ENCODE data around the gene MRPS15. TPM values are rescaled to one million over a fixed set of nuclear protein-coding genes. Genes with fewer than 3 reads are reported as not detected.

Gene MRPS15
- total and polyA plus RNA-seq, 2 donors (not counting 3 experiments of a cell fraction or from before 2014, with no cell fraction given), result 47.1 to 105 TPM

GRCh38 chr1:36456391-36456928, 7.7 kb downstream of the MRPS15 start:
- Histone ChIP-seq H3K4me3 (replicated peaks in 1 of 3; ENCODE audit: insufficient read depth in 1 of 3, low read depth in 1 of 3, low read length in 3 of 3) (no peak overlapping the region), H3K27me3 (ENCODE audit: control insufficient read depth in 2 of 2, insufficient read depth in 2 of 2, low read length in 2 of 2) (no peaks in the 10 kb centered on the region), H3K4me1 (ENCODE audit: control insufficient read depth, extremely low read depth, insufficient read depth, low read length) (no peaks in the 10 kb centered on the region), H3K9ac (replicated peaks; ENCODE audit: extremely low read depth, insufficient read depth, low read length) (no peak overlapping the region), H3K79me2 (ENCODE audit: control insufficient read depth, insufficient read depth, low read length) (no peaks in the 10 kb centered on the region), H3K4me2 (ENCODE audit: insufficient read depth, low read length) (no peak overlapping the region), H3K9me3 (replicated peaks; ENCODE audit: control insufficient read depth, insufficient read depth, low read length) (no peaks in the 10 kb centered on the region), H3K27ac (ENCODE audit: insufficient read depth, low read depth, low read length) (no peak overlapping the region), H3K36me3 (ENCODE audit: control insufficient read depth in 2 of 2, extremely low read depth in 1 of 2, insufficient read depth in 2 of 2, low read length in 2 of 2) (peaks cover 25 to 27% of the 10 kb centered on the region in 2 experiments), H2AFZ (ENCODE audit: low read depth, low read length) (no peak overlapping the region), H4K20me1 (replicated peaks; ENCODE audit: control insufficient read depth, extremely low read depth, insufficient read depth, low read length) (no peaks in the 10 kb centered on the region), H3K9me1 (replicated peaks; ENCODE audit: control insufficient read depth, extremely low read depth, insufficient read depth, low read length) (no peaks in the 10 kb centered on the region)
- BruUV-seq (replicated peaks), result no TSS peak
- intact Hi-C loops (cut with micrococcal nuclease), result no loop called here
- FAIRE-seq (no peak), DNase-seq (ENCODE audit: low read depth, low spot score) (no peak)
- ChIA-PET CTCF (no interaction called here), POLR2A (no interaction called here)
- TF ChIP-seq EZH2 (IDR thresholded peaks at IDR 0.05; ENCODE audit: borderline replicate concordance, low read depth, low read length, severe bottlenecking) (no peak), GATA2 (IDR thresholded peaks at IDR 0.05; ENCODE audit: insufficient read depth, insufficient read length, low read depth, low read length) (no peak), POLR2A (IDR thresholded peaks at IDR 0.05; ENCODE audit: low read depth, low read length) (no peak), POLR2AphosphoS5 (IDR thresholded peaks at IDR 0.05; ENCODE audit: insufficient read depth, low read depth, low read length) (no peak), MYC (IDR thresholded peaks at IDR 0.05; ENCODE audit: low read depth, low read length) (no peak), JUN (IDR thresholded peaks at IDR 0.05; ENCODE audit: borderline replicate concordance, insufficient read depth, insufficient read length, low read depth) (no peak), CTCF (IDR thresholded peaks at IDR 0.05; ENCODE audit: extremely low read depth in 1 of 2, insufficient read depth in 1 of 2, low read depth in 1 of 2, low read length in 2 of 2) (no peak), FOS (IDR thresholded peaks at IDR 0.05; ENCODE audit: borderline replicate concordance, insufficient read depth, low read length) (no peak)
- TF ChIP-seq, protein P1, sequence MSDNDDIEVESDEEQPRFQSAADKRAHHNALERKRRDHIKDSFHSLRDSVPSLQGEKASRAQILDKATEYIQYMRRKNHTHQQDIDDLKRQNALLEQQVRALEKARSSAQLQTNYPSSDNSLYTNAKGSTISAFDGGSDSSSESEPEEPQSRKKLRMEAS (IDR thresholded peaks at IDR 0.05; ENCODE audit: insufficient read depth, insufficient read length), result no peak
- dilution Hi-C loops (cut with MboI; ENCODE audit: extremely low pct_ligation_motif_present, low sequenced_read_pairs), result no loop called here

Measured in endothelial cell of umbilical vein (primary cell).